Measurements from ENCODE around the gene P2RX4. TPM values are rescaled to one million over a fixed set of nuclear protein-coding genes. Genes with fewer than 3 reads are reported as not detected.
"Not testable (repeated sequence)": the region's sequence is repeated elsewhere in the genome, so short reads cannot be mapped to it uniquely, and the experiment has no call there.

The P2RX4 gene
- total and polyA plus RNA-seq, 11 donors: 3.2 to 27.4 (median 5.3) TPM

GRCh38 chr12:121253638-121254335, 43.9 kb downstream of the P2RX4 start:
- intact Hi-C loops (cut with DNase I): no loop called here
- H3K36me3 ChIP-seq: peaks cover 0 to 96% (median 80%) of the 10 kb centered on the region in 9 donors
- no peak for ATAC-seq

GRCh38 chr12:121255433-121255832, 45.5 kb downstream of the P2RX4 start:
- H3K36me3 ChIP-seq: peaks cover 0 to 96% (median 80%) of the 10 kb centered on the region in 9 donors
- ATAC-seq (no peak), DNase-seq (no peak)
- intact Hi-C loops (cut with DNase I): no loop called here
- no peak overlapping the region for H3K27ac ChIP-seq
- TF ChIP-seq, protein P1, sequence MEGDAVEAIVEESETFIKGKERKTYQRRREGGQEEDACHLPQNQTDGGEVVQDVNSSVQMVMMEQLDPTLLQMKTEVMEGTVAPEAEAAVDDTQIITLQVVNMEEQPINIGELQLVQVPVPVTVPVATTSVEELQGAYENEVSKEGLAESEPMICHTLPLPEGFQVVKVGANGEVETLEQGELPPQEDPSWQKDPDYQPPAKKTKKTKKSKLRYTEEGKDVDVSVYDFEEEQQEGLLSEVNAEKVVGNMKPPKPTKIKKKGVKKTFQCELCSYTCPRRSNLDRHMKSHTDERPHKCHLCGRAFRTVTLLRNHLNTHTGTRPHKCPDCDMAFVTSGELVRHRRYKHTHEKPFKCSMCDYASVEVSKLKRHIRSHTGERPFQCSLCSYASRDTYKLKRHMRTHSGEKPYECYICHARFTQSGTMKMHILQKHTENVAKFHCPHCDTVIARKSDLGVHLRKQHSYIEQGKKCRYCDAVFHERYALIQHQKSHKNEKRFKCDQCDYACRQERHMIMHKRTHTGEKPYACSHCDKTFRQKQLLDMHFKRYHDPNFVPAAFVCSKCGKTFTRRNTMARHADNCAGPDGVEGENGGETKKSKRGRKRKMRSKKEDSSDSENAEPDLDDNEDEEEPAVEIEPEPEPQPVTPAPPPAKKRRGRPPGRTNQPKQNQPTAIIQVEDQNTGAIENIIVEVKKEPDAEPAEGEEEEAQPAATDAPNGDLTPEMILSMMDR (IDR thresholded peaks at IDR 0.05): no peak
- no peak for TF ChIP-seq POLR2A (IDR thresholded peaks at IDR 0.05)
- no peaks in the 10 kb centered on the region for H3K4me1 ChIP-seq
- H3K27me3 ChIP-seq: no peaks in the 10 kb centered on the region
- 86 to 94% (median 86%) methylated on average over 9 of the region's 9 CpGs for whole genome bisulfite sequencing, 4 donors
- H3K9me3 ChIP-seq: no peaks in the 10 kb centered on the region
- H3K4me3 ChIP-seq: no peak overlapping the region

More at GRCh38 chr12:121253638-121254335, 43.9 kb downstream of the P2RX4 start:
- Histone ChIP-seq H3K27ac (no peak overlapping the region), H3K4me1 (no peaks in the 10 kb centered on the region), H3K4me3 (no peak overlapping the region), H3K9me3 (no peaks in the 10 kb centered on the region), H3K27me3 (no peaks in the 10 kb centered on the region)
- TF ChIP-seq, protein P1 (IDR thresholded peaks at IDR 0.05): no peak
- no peak for TF ChIP-seq POLR2A (IDR thresholded peaks at IDR 0.05)
- DNase-seq: no peak
- 94 to 97% (median 96%) methylated on average over 15 of the region's 15 CpGs for WGBS, 4 donors

- intact Hi-C loops (cut with DNase I); H3K27ac ChIP-seq; H3K4me3 ChIP-seq; H3K27me3 ChIP-seq; H3K4me1 ChIP-seq; DNase-seq; H3K9me3 ChIP-seq; ATAC-seq: not testable (repeated sequence)
- WGBS, 4 donors: 92 to 97% (median 95%) methylated on average over 8 of the region's 8 CpGs
- H3K36me3 ChIP-seq: peaks cover 0 to 96% (median 76%) of the 10 kb centered on the region in 9 donors
Measured at GRCh38 chr12:121257704-121258449, 47.9 kb downstream of the P2RX4 start.

DNA sequence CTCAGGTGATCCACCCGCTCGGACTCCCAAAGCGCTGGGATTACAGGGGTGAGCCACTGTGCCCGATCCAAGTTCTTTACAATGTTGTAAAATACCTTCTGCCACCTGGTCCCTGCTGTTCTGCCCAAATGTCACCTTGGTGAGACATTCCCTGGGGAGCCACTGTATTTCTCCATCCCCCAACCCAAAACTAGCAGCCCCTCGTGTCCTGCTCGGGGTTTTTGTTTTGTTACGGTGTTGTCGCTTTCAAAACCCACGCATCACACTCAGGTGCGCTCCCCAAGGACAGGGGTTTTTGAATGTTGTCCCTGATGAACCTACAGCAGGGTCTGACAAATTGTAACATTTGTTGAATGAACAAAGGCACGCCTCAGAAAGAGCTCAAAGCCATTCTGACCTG, 49.1 kb downstream of the P2RX4 start:
- TF ChIP-seq POLR2A (IDR thresholded peaks at IDR 0.05): no peak
- TF ChIP-seq, protein P1 (IDR thresholded peaks at IDR 0.05): no peak
- no peaks in the 10 kb centered on the region for H3K4me1 ChIP-seq
- intact Hi-C loops (cut with DNase I): no loop called here
- peaks cover 0 to 96% (median 74%) of the 10 kb centered on the region in 9 donors for H3K36me3 ChIP-seq
- DNase-seq (no peak), ATAC-seq (no peak)
- no peaks in the 10 kb centered on the region for H3K9me3 ChIP-seq
- H3K27me3 ChIP-seq: no peaks in the 10 kb centered on the region
- 97 to 99% (median 98%) methylated on average over 11 of the region's 11 CpGs for WGBS, 4 donors
- no peak overlapping the region for H3K27ac ChIP-seq
- H3K4me3 ChIP-seq: no peak overlapping the region

Measured in heart left ventricle (tissue), 16 donors.